T-helper 2 cell treated with Interferon-gamma antibody and Interleukin-4, amounts not matched to agents 100 ng/mL and 5 ng/mL, for 36 hours (primary cell): ENCODE results near the gene ODAD3. TPM values are rescaled to one million over a fixed set of nuclear protein-coding genes. Genes with fewer than 3 reads are reported as not detected.

Experiments
- intact Hi-C: fragments of 100-400 bp; cut with micrococcal nuclease; formaldehyde crosslinking; loops from one replicate; pipeline ENCODE4 v1.15.1; 2023
- total RNA-seq: library from RNA; stranded (reverse); gene quantifications from 2 replicates; pipeline ENCODE4 v1.2.3, GENCODE V29; 2022

ODAD3 gene
- total RNA-seq, 1 donor from 2014 or later = not detected

DNA sequence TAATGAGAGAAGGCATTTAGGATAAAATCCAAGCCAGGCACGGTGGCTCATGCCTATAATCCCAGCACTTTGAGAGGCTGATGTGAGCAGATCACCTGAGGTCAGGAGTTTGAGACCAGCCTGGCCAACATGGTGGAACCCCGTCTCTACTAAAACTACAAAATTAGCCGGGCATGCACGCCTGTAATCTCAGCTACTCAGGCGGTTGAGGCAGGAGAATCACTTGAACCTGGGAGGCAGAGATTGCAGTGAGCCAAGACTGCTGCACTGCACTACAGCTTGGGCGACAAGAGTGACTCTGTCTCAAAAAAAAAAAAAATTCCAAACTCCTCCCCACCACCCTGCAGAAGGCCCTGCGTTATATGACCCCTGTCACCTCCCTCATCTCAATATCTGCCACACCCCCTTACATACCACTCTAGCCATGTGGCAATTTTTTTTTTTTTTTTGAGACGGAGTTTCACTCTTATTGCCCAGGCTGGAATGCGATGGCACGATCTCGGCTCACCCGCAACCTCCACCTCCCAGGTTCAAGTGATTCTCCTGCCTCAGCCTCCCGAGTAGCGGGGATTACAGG is 55.6 kb downstream of the ODAD3 start:
- intact Hi-C loops = loop anchor here (10.0 kb wide), 1 partner anchor 285 kb away; no protein-coding TSS in a partner anchor

DNA sequence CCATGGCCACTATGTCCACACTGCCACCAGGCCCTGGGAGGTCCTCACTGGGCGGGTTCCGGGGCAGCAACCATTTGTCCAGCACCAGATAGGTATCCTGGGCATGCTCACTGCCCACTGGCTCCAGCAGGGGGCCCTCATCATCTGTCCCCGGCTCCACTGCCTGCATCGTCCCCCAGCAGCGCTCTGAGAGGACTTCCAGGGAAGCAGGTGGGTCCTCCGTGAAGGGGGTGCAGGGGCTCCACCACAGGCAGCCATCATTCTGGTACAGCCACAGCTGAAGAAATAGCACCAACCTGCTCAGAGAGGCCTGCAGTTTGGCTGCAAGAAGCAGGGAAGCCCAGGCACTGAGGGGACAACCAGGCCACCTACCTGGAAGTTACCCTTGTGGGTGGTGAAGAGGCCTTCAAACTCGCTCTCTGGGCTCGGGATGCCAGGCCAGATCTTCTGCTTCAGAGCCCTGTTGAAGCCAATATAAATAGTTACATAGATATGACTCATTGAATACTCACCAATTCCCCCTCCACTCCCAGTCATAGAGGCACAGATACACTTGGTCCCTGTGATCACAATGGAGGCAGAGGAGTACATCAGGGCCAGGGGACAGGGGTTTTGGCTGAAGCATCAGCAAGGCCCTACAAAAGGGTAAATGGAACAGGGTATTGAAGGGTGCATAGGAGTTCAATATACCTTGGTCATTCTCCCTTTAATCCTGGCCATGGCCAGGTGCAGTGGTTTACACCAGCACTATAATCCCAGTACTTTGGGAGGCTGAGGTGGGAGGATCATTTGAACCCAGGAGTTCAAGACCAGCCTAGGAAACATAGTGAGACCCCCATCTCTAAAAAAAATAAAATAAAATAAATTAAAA is 56.4 kb downstream of the ODAD3 start:
- intact Hi-C loops = loop anchor here (10.0 kb wide), 1 partner anchor 284 kb away; no protein-coding TSS in a partner anchor

DNA sequence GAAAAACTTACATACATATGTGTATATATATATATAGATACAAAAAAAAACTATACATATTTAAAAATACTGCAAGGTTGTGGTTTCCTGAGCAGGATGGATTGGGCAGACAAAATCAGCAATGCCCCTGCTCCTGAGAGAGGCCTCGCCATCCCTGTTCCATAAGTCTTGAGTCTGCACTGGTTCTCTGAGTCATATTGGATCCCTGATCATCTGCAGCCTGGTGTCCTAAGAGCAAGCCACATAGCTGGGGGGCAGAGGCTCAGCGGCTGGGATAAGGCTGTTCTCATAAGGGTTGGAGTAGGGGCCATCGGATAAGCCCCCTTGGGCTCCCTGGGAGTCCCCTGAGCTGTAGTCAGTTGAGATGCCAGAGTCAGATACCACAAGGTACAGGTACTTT is 57.2 kb downstream of the ODAD3 start:
- intact Hi-C loops = loop anchor here (10.0 kb wide), 1 partner anchor 283 kb away; no protein-coding TSS in a partner anchor

DNA sequence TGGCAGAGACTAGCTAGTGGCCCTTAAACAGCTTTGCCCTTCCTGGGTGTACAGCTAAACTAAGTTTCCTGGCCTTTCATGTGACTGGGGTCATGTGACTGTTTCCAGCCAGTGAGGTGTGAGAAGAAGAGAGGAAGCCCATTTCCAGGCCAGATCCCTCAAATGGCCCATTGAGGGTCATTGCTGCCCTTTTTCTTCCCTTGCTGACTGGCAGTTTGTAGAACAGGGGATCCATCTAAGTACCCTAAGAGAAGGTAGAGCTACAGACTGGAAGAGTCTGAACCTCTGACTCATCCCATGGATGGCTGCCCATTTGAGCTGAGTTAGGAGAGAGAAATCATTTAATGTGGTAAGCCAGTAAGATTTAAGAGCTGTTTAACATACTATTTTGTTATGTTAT is 57.7 kb downstream of the ODAD3 start:
- intact Hi-C loops = loop anchor here (10.0 kb wide), 1 partner anchor 282 kb away; no protein-coding TSS in a partner anchor

DNA sequence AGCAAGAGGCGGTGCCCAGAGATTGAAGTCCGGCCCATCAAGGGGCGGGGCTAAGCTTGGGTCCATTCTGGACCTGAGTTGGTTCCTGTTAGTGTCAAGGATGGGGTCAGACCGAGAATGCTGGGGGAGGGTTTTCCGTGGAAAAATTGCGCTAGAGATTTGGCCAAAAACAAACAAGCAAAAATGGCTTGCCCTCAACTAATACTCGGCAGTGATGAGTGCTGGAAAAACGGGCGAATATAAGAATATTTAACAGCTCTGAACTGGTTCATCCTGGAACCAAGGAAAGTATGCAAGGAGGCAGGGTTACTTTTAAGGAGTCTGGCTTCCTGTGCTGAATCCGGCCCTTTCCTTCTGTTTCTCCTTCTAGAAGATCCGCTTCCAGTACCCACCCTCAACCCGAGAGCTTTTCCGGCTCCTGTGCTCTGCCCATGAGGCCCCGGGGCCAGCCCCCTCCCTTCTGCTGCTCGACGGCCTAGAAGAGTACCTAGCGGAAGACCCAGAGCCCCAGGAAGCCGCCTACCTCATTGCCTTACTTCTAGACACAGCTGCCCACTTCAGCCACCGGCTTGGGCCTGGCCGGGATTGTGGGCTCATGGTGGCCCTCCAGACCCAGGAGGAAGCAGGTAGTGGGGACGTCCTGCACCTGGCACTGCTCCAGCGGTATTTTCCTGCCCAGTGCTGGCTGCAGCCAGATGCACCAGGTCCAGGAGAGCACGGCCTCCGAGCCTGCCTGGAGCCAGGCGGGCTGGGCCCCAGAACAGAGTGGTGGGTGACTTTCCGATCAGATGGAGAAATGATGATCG is 59.6 kb downstream of the ODAD3 start:
- intact Hi-C loops = loop anchor here (1.0 to 10.0 kb wide), 4 partner anchors 29 to 281 kb away; partner anchors contain the start of genes CCDC159, ODAD3, PRKCSH and TMEM205

DNA sequence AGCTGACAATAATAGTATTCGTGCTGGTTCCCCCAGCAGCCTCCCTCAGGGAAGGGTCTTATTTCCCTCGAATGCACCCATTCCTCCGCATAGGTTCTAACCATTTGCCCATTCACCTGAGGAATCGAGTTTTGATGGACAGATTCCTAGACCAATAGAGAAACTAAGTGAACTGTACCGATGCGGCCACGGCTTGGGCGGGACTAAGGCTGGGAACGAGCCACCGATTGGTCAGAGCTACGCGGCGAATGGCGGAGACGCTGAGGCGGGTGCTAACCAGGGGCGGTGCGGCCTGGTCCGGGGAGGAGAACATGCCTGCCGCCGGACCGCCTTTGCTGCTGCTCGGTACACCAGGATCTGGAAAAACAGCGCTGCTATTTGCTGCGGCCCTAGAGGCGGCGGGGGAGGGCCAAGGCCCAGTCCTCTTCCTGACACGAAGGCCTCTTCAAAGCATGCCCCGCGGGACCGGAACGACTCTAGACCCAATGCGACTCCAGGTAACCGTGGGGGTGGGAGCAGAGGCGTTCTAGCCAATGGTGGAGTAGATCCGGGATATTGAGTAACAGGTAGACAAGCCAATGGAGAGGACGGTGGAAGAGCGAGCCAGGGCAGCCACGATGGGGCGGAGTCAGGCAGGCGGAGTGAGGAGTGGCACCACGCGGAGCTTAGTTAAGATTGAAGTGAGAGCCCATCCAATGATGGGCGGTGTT is 60.3 kb downstream of the ODAD3 start, which contains the start of gene SWSAP1:
TSS of gene SWSAP1 (plus strand) at position 234 of the 710 bp plus-strand sequence. CDS start at position 249, 15 bp downstream.
- intact Hi-C loops = loop anchor here (1.0 to 10.0 kb wide), 5 partner anchors 28 to 280 kb away; partner anchors contain the start of genes CCDC159, ODAD3, PRKCSH and TMEM205

DNA sequence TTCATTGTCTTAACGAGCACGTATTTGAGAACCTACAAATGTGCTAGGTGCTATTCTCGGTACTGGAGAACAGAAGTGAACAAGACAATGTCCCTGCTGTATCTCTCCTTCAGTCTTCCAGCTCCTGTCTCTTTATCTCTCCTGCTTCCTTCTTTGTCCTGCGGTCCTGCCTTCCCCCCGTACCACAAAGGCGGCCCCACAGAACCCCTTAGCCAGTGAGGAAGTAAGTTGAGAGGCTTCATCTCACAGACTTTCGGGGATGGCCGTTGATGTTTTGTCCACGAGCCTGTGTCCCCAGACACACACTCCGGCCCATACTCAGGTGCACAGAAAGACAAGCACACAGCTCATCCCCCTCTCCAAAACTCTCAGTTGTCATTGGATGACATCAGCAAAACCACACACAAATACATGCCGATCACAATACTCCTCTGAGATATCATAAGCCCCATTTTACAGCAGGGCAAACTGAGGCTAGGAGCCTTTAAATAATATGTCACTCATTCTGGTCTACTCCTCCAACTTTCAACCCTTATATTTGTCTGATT is 61.0 kb downstream of the ODAD3 start:
- intact Hi-C loops = loop anchor here (5.0 to 10.0 kb wide), 2 partner anchors 82 to 279 kb away; no protein-coding TSS in a partner anchor

DNA sequence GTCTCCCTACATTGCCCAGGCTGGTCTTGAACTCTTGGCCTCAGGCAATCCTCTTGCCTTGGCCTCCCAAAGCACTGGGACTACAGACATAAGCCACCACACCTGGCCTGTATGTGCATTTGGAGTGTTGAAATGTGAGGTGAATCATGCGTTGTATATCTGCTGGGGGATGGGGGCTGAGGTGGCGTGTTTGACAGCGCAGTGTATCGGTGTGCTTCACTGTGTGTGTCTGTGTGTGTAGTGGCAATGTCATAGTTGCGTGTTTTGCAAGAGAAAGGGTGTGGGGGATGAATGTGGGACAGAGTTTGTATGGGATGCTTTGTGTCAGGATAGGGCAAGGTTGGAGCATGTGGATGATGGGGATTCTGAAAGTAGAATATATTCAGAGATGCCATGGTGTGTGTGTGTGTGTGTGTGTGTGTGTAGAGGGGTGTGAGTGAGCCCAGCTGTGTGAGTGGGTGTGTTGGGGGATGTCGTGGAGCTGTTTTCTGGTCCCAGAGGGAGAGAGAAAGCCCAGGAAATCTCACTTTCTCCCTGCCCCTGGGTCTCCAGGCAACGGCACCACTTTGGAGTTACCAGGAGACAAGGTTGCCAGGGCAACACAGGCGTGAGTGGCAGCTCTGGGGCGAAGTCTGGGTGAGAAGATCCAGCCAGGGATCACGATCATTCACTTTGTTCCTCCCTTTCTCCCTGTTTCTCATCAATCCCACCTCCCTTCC is 61.6 kb downstream of the ODAD3 start:
- intact Hi-C loops = loop anchor here (5.0 to 10.0 kb wide), 2 partner anchors 81 to 279 kb away; no protein-coding TSS in a partner anchor

DNA sequence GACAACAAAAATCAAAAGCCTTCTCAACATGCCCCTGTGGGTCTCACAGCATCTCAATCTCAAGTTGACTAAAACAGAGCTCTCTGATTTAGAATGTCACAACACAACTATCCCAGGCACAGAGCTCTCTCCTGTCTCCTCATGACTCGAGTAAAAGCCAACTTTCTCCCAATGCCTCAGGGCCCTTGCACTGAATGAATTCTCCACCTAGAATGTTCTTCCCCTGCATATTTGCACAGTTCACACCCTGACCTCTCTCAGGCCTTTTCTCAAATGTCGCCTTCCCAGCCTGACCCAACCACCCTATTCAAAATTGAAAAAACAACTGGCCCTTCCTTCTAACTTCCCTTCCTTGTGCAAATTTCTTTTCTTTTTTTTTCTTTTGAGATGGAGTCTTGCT is 64.2 kb downstream of the ODAD3 start:
- intact Hi-C loops = loop anchor here (5.0 to 10.0 kb wide), 2 partner anchors 78 to 276 kb away; no protein-coding TSS in a partner anchor

Other genes starting within 250 kb of the ODAD3 start
- 2.8 and 4.0 TPM in 2 replicates for gene KANK2, start 237.6 kb downstream of the ODAD3 start, total RNA-seq
- not detected in 2 replicates for gene ANGPTL8, start 195.5 kb downstream of the ODAD3 start, total RNA-seq
- gene DOCK6, start 172.6 kb downstream of the ODAD3 start, total RNA-seq = 0.16 and 0.20 TPM in 2 replicates
- not detected in 2 replicates for gene TSPAN16, start 139.0 kb downstream of the ODAD3 start, total RNA-seq
- 7.2 and 7.4 TPM in 2 replicates for gene RAB3D, start 95.5 kb downstream of the ODAD3 start, total RNA-seq
- gene TMEM205, start 88.9 kb downstream of the ODAD3 start, total RNA-seq = 26.3 and 28.4 TPM in 2 replicates
- 14.1 and 15.6 TPM in 2 replicates for gene CCDC159, start 88.6 kb downstream of the ODAD3 start, total RNA-seq
- 1.8 and 1.9 TPM in 2 replicates for gene PLPPR2, start 79.7 kb downstream of the ODAD3 start, total RNA-seq
- gene SWSAP1, start 60.5 kb downstream of the ODAD3 start, total RNA-seq = 2.6 and 3.6 TPM in 2 replicates
- gene EPOR, start 50.8 kb downstream of the ODAD3 start, total RNA-seq = 4.4 TPM in 2 replicates
- gene RGL3, start 15.8 kb downstream of the ODAD3 start, total RNA-seq = not detected in 2 replicates
- 309 and 327 TPM in 2 replicates for gene PRKCSH, start 514 bp upstream of the ODAD3 start, total RNA-seq
- gene ELAVL3, start 45.9 kb upstream of the ODAD3 start, total RNA-seq = 0.32 TPM in 1 of 2 replicates, not detected in the other
- 17.4 and 19.6 TPM in 2 replicates for gene ZNF653, start 70.7 kb upstream of the ODAD3 start, total RNA-seq
- 28.6 and 28.8 TPM in 2 replicates for gene ECSIT, start 94.0 kb upstream of the ODAD3 start, total RNA-seq
- not detected in 2 replicates for gene CNN1, start 103.7 kb upstream of the ODAD3 start, total RNA-seq
- 57.1 and 58.5 TPM in 2 replicates for gene ELOF1, start 124.1 kb upstream of the ODAD3 start, total RNA-seq
- gene ACP5, start 142.5 kb upstream of the ODAD3 start, total RNA-seq = 34.4 and 34.5 TPM in 2 replicates
- 4.5 and 5.0 TPM in 2 replicates for gene ZNF627, start 162.4 kb upstream of the ODAD3 start, total RNA-seq